ENCODE results near the gene SND1.

Gene SND1

DNA sequence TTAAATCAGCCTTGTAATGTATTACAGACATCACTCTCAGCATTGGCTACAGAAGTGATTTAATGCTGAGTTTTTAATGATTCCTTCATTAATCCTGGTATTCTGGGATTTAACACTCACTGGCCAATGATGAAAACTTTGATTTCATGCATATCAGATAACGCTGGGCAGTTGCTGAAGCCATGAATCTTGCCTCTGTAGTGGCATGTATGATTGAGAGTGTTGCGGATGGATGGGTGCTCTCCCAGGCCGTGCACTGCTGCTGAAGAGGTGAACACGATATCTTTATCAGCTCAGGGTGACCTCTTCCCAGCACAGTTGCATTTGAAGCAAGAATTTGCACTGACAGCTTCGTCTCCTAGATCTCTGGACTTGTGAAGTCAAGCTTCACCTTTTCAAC lies 210.5 kb downstream of the SND1 start:
- Histone ChIP-seq H3K27me3 (replicated peaks; ENCODE audit: insufficient read depth, low read length) (no peaks in the 10 kb centered on the region), H3K9ac (ENCODE audit: low read length) (no peak overlapping the region), H3K27ac (ENCODE audit: low read length) (no peak overlapping the region), H3K4me3 (ENCODE audit: low read length) (no peak overlapping the region), H4K20me1 (ENCODE audit: insufficient read depth, low read length) (peaks cover 23% of the 10 kb centered on the region; the same call in 1 of the 2 replicates), H3K4me1 (ENCODE audit: low read length) (peaks cover 46% of the 10 kb centered on the region), H3K4me2 (ENCODE audit: low read depth, low read length) (no peak overlapping the region), H2AFZ (ENCODE audit: low read length) (no peak overlapping the region), H3K79me2 (ENCODE audit: low read length) (peaks cover 98% of the 10 kb centered on the region), H3K36me3 (replicated peaks; ENCODE audit: insufficient read depth, low read length) (no peaks in the 10 kb centered on the region; the same call in 1 of the 2 replicates), H3K9me3 (replicated peaks; ENCODE audit: insufficient read depth, low read length) (no peaks in the 10 kb centered on the region), H3F3A (ENCODE audit: insufficient read depth, low read length) (peaks cover 15% of the 10 kb centered on the region), H3K9me2 (replicated peaks; ENCODE audit: insufficient read depth, low read length) (no peaks in the 10 kb centered on the region)
- TF ChIP-seq, protein P1, sequence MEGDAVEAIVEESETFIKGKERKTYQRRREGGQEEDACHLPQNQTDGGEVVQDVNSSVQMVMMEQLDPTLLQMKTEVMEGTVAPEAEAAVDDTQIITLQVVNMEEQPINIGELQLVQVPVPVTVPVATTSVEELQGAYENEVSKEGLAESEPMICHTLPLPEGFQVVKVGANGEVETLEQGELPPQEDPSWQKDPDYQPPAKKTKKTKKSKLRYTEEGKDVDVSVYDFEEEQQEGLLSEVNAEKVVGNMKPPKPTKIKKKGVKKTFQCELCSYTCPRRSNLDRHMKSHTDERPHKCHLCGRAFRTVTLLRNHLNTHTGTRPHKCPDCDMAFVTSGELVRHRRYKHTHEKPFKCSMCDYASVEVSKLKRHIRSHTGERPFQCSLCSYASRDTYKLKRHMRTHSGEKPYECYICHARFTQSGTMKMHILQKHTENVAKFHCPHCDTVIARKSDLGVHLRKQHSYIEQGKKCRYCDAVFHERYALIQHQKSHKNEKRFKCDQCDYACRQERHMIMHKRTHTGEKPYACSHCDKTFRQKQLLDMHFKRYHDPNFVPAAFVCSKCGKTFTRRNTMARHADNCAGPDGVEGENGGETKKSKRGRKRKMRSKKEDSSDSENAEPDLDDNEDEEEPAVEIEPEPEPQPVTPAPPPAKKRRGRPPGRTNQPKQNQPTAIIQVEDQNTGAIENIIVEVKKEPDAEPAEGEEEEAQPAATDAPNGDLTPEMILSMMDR (IDR thresholded peaks at IDR 0.05; ENCODE audit: low read length), result no peak
- no peak for TF ChIP-seq EZH2 (optimal IDR thresholded peaks at IDR 0.05; ENCODE audit: low read depth, low read length)
- DNase-seq, result no peak

DNA sequence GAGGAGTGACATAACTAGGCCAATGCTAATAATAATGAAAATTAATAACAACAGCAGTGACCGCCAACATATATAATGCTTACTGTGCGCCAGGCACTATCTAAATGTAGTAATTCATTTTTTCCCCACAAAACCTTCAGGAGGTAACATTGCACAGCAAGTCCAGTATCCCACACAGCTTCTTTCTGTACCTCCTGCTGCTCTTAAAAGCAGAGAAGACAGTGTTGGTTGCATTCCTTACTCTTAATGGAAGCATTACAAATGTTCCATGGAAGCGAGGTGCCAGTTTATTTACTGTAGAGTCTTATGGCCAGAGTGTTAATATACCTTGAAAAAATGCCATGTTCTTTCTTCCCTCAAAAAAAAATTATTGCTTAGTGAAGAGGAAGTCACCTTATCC lies 211.1 kb downstream of the SND1 start:
- DNase-seq, result no peak
- Histone ChIP-seq H2AFZ (ENCODE audit: low read length) (no peak overlapping the region), H3F3A (ENCODE audit: insufficient read depth, low read length) (peaks cover 15% of the 10 kb centered on the region), H3K9ac (ENCODE audit: low read length) (no peak overlapping the region), H3K9me2 (replicated peaks; ENCODE audit: insufficient read depth, low read length) (no peaks in the 10 kb centered on the region), H3K4me3 (ENCODE audit: low read length) (no peak overlapping the region), H3K27ac (ENCODE audit: low read length) (no peak overlapping the region), H3K79me2 (ENCODE audit: low read length) (peaks cover 98% of the 10 kb centered on the region), H3K4me2 (ENCODE audit: low read depth, low read length) (no peak overlapping the region), H3K27me3 (replicated peaks; ENCODE audit: insufficient read depth, low read length) (no peaks in the 10 kb centered on the region), H3K9me3 (replicated peaks; ENCODE audit: insufficient read depth, low read length) (no peaks in the 10 kb centered on the region), H4K20me1 (ENCODE audit: insufficient read depth, low read length) (peaks cover 24% of the 10 kb centered on the region; the same call in 1 of the 2 replicates), H3K36me3 (replicated peaks; ENCODE audit: insufficient read depth, low read length) (no peaks in the 10 kb centered on the region; the same call in 1 of the 2 replicates), H3K4me1 (ENCODE audit: low read length) (peaks cover 43% of the 10 kb centered on the region)
- TF ChIP-seq EZH2phosphoT487 (IDR thresholded peaks at IDR 0.05; ENCODE audit: low read length) (no peak), EZH2 (optimal IDR thresholded peaks at IDR 0.05; ENCODE audit: low read depth, low read length) (no peak)
- TF ChIP-seq, protein P1 (IDR thresholded peaks at IDR 0.05; ENCODE audit: low read length), result no peak

DNA sequence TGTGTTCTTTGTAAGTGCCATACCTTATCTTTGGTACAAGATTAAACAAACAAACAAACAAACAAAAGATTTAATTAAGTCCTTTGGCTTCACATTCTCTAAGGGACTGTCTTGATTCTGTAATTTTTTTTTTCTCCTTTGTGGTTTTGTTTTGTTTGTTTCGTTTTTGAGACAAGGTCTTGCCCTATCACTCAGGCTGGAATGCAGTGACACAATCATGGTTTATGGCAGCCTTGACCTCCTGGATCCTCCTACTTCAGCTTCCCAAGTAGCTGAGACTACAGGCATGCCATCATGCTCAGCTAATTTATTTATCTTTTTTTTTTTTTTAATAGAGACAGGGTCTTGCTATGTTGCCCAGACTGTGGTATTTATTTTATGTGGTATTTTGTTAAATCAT lies 213.5 kb downstream of the SND1 start:
- Histone ChIP-seq H3K79me2 (ENCODE audit: low read length) (peaks cover 98% of the 10 kb centered on the region), H3K9ac (ENCODE audit: low read length) (no peak overlapping the region), H4K20me1 (ENCODE audit: insufficient read depth, low read length) (peaks cover 22% of the 10 kb centered on the region; the same call in 1 of the 2 replicates), H3K9me3 (replicated peaks; ENCODE audit: insufficient read depth, low read length) (no peaks in the 10 kb centered on the region), H3K4me2 (ENCODE audit: low read depth, low read length) (0 out of 2 replicates have a peak overlapping the region, but pooled peaks have one; percentile 5), H3K9me2 (replicated peaks; ENCODE audit: insufficient read depth, low read length) (no peaks in the 10 kb centered on the region), H3K27ac (ENCODE audit: low read length) (peak overlapping the region; percentile 33), H3K36me3 (replicated peaks; ENCODE audit: insufficient read depth, low read length) (no peaks in the 10 kb centered on the region; the same call in 1 of the 2 replicates), H3F3A (ENCODE audit: insufficient read depth, low read length) (peaks cover 10% of the 10 kb centered on the region), H3K4me1 (ENCODE audit: low read length) (peaks cover 23% of the 10 kb centered on the region), H3K4me3 (ENCODE audit: low read length) (no peak overlapping the region), H3K27me3 (replicated peaks; ENCODE audit: insufficient read depth, low read length) (no peaks in the 10 kb centered on the region), H2AFZ (ENCODE audit: low read length) (no peak overlapping the region)
- TF ChIP-seq EZH2phosphoT487 (IDR thresholded peaks at IDR 0.05; ENCODE audit: low read length) (no peak), EZH2 (optimal IDR thresholded peaks at IDR 0.05; ENCODE audit: low read depth, low read length) (no peak)
- TF ChIP-seq, protein P1 (IDR thresholded peaks at IDR 0.05; ENCODE audit: low read length), result no peak
- DNase-seq, result peak; percentile 68

Data from MM.1S (cell line).